Stromal cell of bone marrow (primary cell): ENCODE data around the gene XRCC3.

Source experiments
- DNase-seq: peaks from one replicate; pipeline ENCODE4 v3.0.0-alpha.2; 2012; ENCODE audit warnings: low read depth

The XRCC3 gene

DNA sequence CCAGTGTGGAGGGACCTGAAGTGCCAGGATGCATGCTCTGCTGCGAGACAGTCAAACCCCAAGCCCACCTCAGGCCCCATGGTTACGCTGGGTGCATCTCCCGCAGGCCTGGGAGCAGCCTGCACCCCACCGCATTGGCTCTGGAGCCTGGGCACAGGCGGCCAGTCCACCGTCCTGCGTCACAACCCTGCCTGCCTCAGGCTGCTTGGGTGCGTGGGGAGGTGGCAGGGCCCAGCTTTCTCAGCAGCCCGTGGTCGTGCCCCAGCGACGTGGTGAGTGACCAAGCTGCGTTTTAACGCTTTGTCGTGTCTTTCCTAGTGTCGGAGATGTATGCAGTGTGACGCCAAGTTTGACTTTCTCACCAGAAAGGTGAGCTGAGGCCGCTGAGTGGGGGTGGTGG is 11.2 kb upstream of the XRCC3 start:
- no peak for DNase-seq

- DNase-seq: no peak
Measured at GRCh38 chr14:103725739-103726395, 10.6 kb upstream of the XRCC3 start.

DNA sequence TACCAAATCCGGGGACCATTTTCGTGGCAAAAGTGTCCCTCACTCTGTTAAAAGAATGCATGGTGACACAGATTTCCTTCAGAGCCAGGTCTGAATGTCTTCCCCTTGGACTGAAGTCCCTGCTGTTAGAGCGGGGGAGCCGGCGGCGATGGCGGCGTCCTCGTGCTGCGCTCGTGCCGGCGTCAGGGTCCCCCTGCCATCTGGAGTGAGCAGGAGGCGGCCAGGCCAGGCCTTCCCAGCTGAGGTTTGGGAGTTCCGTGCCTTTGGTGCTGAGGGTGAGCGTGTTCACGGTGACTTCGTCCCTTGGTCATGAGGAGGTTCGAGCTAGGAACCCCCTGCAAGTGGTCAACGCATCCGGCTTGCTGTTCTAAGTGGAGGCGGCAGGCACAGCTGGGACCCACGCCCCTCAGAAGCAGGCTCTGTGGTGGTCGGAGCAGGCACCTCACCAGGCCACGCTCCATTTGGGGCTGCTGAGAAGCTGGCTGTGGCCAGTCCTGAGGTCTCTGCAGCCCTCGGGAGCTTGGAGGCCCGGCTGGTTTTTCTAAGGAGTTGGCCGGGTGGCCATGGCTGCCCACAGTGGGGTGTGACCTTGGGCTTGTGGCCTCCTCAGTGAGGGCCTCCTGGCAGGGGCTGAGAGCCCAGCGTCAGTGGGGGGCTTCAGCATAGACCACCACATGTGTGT is 9.9 kb upstream of the XRCC3 start:
- no peak for DNase-seq

GRCh38 chr14:103724116-103724515 is 8.9 kb upstream of the XRCC3 start:
- no peak for DNase-seq

DNA sequence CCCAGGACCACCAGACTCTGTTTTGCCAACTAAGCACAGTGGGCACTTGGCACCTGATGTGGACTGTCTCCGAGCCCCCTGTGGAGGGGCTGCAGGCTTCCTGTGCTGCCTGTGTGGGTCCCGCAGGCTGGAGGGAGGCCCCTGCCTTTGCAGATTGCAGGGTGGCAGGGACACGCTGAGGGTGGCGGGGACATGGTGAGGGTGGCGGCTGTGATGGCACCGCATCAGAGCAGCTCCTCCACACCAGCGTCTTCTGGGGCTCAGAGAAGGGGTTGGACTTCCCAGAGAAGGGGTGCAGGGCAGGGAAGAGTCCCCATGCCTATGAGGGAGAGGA is 8.5 kb upstream of the XRCC3 start:
- DNase-seq: no peak

- DNase-seq: no peak
Measured at GRCh38 chr14:103721334-103722120, 6.3 kb upstream of the XRCC3 start.

GRCh38 chr14:103719751-103720150 is 4.5 kb upstream of the XRCC3 start:
- no peak for DNase-seq

- no peak for DNase-seq
Measured at GRCh38 chr14:103718572-103718971, 3.3 kb upstream of the XRCC3 start.

DNA sequence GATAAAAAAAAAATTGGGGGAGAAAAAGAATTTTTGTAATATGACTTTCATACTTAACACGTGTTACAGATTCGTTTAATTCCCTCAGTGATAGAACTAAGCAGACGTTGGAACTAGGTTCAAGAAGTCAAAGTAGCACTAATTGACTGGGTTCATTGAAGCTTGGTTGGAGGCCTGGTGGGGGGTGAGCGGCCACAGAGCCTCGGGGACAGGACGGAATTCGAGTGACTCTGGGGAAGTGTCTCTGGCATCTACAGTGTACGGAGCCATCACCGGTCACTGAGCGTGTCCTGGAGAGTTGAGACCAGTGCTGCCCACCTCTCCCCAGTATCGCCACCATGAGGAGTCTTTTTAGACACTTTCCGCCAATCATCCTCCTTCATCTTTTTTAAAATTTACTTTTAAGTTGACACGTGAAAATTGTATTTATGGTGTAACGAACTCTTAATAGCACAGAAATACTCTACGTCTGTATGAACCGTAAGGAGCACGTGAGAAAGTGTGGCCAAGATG is 1.7 kb upstream of the XRCC3 start:
- DNase-seq: no peak

DNA sequence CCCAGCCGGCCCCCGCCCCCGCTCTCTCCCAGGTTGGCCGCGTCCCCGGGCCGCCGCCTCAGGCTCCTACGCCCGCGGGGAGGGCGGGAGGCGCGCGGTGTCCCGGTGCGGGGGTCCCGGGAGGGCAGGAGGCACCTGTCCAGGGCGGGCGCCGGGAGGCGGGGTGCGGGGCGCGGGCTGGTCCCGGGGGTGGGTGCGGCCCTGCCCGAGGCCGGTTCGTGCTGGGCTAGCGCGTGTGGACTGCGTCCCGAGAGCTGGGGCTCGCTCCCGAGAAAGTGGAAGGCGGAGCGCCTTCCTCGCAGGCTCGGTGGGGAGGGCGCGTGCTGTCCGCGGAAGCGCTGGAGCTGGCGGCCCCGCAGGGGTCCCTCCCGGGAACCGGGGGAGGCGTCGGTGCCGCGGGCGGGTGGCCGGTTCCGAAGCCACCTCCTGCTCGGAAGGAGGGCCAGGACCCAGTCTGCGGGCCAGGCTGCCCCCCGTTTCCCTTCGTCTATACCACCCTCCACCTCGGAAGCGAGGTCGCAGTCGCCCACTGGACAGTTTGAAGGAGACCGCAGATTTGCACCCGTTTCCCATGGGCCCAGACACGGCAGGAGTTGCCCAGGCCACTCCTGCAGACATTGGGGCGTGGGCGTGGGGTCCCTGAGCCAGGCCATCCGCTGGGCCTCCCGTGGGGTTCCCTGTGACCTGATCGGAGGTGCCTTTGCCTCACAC is 995 bp upstream of the XRCC3 start:
- no peak for DNase-seq

- no peak for DNase-seq
Measured at GRCh38 chr14:103714063-103714724, 1.1 kb downstream of the XRCC3 start.

DNA sequence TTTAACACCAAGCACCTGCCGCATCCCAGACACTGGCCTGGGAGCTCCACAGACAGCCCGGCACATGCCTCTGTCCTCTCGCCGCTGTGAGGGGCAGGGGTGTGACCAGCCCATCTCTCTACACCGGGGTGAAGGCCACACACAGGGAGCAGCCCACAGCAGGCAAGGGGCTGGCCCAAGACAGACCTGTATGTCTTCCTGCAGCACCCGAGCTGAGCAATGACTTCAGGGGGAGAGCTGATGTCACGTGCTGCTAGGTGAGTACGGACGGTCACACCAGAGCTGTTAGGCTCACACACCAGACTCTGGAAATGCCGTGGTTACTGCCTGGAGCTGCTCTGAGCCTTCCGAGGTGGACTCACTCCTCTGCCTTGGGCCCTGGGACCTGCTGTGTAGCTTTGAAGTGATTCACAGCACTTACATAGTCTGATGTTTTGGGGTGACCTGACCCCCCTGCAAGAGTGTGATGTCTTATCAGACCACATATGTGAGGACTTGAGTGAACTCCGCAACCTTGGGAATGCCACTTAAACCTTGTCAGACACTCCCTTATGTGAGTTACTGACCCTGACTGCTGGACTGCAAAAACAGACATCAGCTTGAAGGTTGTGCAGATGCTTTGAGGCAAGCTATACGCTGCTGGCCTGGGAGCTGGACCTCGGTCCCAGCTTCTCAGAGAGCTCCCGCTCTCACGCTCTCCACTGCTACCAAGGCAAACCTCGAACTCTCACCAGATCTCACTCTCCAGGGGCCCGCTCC is 1.8 kb downstream of the XRCC3 start:
- no peak for DNase-seq

GRCh38 chr14:103712633-103713247 is 2.5 kb downstream of the XRCC3 start:
- DNase-seq: no peak

GRCh38 chr14:103711516-103712431 is 3.5 kb downstream of the XRCC3 start:
- DNase-seq: no peak

- DNase-seq: no peak
Measured at GRCh38 chr14:103710771-103711377, 4.4 kb downstream of the XRCC3 start.

DNA sequence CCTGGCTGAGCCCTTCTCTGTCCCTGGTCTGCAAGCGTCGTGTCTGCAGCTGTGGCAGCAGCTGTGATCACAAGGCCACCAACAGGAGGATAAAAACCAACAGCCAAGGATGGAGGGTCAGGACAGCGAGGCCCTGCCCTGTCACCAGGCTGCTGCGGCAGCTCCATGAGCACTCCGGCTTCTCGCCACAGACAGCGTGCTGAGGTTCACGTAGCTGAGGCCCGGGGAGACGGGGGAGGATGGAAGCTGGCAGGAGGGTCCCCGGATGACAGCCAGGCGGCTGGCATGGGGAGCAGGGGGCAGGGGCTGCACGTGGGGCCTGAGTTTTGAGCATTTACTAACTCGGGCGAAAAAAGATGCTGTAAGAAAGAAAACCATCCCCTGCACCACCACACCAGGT is 5.4 kb downstream of the XRCC3 start:
- no peak for DNase-seq

GRCh38 chr14:103708750-103709187 is 6.5 kb downstream of the XRCC3 start:
- DNase-seq: no peak

DNA sequence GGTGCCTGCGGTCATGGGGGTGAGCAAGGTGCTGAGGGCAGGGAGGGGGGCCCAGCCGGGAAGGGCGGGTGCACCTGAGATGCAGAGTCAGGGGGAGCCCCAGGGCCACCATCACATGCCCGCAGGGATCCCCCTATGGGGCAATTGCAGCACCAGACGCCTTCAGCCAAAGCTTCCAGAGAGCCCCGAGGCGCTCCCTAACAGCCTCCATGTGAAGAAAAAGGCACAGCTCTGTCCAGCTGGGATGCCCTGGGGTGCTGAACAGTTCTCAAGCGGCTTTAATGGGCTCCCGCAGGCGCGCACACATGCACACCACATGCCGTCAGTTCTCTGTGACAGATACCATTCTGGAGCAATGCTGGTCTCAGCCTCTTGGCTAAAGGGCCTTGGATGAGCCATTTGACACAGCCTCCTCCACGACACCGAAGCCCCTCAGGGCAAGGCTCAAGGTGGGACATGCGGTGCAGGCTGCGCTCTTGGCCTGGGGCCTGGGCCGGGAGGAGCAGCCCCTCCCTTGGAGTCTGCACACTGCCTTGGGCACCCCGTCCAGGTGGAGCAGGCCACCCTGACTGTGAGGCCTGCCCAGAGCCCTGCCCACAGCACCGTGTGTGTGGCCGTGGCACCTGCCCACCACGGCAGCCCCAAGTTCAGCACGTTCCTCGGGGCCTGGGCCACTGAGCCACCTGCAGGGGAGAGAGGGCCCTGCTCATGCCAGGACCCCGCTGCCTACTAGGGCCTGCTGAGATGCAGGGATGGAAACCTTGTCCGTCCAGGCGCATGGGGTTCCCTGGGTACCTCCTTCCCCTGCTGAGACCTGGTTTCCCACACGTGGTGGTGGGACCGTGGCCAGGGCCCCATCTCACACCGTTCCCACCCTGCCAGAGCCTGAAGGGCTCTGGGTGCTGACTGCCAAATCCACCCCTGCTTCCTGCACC is 7.7 kb downstream of the XRCC3 start:
- no peak for DNase-seq
